HG02885 (cell line): Measurements from ENCODE around the gene FOXI2.

Source experiments
- ATAC-seq: cut with Tn5 transposase; IDR thresholded peaks from one replicate; pipeline ENCODE4 v1.9.1; 2021; ENCODE audit warnings: mild to moderate bottlenecking; ENCODE audit not compliant: unreplicated experiment, poor library complexity

The FOXI2 gene

GRCh38 chr10:127736915-127737562 is at the start of gene FOXI2:
Gene FOXI2, plus strand, starts transcription at chr10:127737185. Its CDS starts 89 bp downstream, at chr10:127737274.
- ATAC-seq = no peak

GRCh38 chr10:127687548-127687947 is 49.4 kb upstream of the FOXI2 start:
- no peak for ATAC-seq

- ATAC-seq = no peak
Measured at GRCh38 chr10:127690176-127690835, 46.7 kb upstream of the FOXI2 start.

- ATAC-seq = peak; percentile 67
Measured at GRCh38 chr10:127694580-127695193, 42.3 kb upstream of the FOXI2 start.

GRCh38 chr10:127695431-127695830 is 41.6 kb upstream of the FOXI2 start:
- ATAC-seq = no peak

GRCh38 chr10:127698886-127699285 is 38.1 kb upstream of the FOXI2 start:
- no peak for ATAC-seq

- ATAC-seq = no peak
Measured at GRCh38 chr10:127699311-127699710, 37.7 kb upstream of the FOXI2 start.

GRCh38 chr10:127702271-127702670 is 34.7 kb upstream of the FOXI2 start:
- no peak for ATAC-seq

- ATAC-seq = no peak
Measured at GRCh38 chr10:127715249-127715648, 21.7 kb upstream of the FOXI2 start.

GRCh38 chr10:127715782-127716378 is 21.1 kb upstream of the FOXI2 start:
- ATAC-seq = no peak

- peak; percentile 40 for ATAC-seq
Measured at GRCh38 chr10:127720142-127720541, 16.8 kb upstream of the FOXI2 start.

GRCh38 chr10:127720903-127721302 is 16.1 kb upstream of the FOXI2 start:
- no peak for ATAC-seq

GRCh38 chr10:127734753-127735152 is 2.2 kb upstream of the FOXI2 start:
- ATAC-seq = no peak

GRCh38 chr10:127735156-127735555 is 1.8 kb upstream of the FOXI2 start:
- ATAC-seq = no peak

- no peak for ATAC-seq
Measured at GRCh38 chr10:127735723-127736221, 1.2 kb upstream of the FOXI2 start.

- ATAC-seq = no peak
Measured at GRCh38 chr10:127736222-127736914, 617 bp upstream of the FOXI2 start.

- no peak for ATAC-seq
Measured at GRCh38 chr10:127737563-127738511, 852 bp downstream of the FOXI2 start.

- ATAC-seq = peak; percentile 48
Measured at GRCh38 chr10:127738512-127739424, 1.8 kb downstream of the FOXI2 start.
